GM12875 (cell line): ENCODE results near the gene USF2.

Experiments
- H3K4me3 ChIP-seq: one replicate; pipeline ENCODE4 v1.5.1; 2011; ENCODE audit warnings: low read depth, low read length, control low read depth
- CTCF ChIP-seq: IDR thresholded peaks from 2 replicates; pipeline ENCODE4 v1.5.1; 2011; ENCODE audit warnings: low read depth, mild to moderate bottlenecking, control low read depth, inconsistent platforms, low read length, moderate library complexity, borderline replicate concordance; ENCODE audit not compliant: insufficient read depth

Gene USF2

GRCh38 chr19:35223862-35224505 is 44.8 kb upstream of the USF2 start:
- TF ChIP-seq CTCF: no peak
- no peak overlapping the region for H3K4me3 ChIP-seq

GRCh38 chr19:35224681-35225571 is 43.8 kb upstream of the USF2 start:
- H3K4me3 ChIP-seq: no peak overlapping the region
- TF ChIP-seq CTCF: no peak

GRCh38 chr19:35225951-35226350 is 42.8 kb upstream of the USF2 start:
- H3K4me3 ChIP-seq: no peak overlapping the region
- TF ChIP-seq CTCF: no peak

DNA sequence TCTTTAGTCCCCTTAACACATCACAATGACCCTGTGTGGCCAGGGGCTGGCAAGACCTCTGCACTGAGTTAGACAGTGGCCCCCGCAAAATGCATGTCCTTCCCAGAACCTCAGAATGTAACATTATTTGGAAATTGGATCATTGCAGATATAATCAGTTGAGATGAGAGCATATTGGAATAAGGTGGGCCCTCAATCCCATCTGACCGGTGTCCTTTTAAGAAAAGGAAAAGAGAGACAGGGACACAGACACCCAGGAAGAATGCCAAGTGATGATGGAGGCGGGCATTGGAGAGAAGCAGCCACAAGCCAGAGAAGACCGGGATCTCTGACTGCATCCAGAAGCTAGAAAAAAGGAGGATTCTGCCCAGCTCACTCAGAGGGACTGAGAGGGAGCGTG is 42.0 kb upstream of the USF2 start:
- TF ChIP-seq CTCF: no peak
- H3K4me3 ChIP-seq: no peak overlapping the region

DNA sequence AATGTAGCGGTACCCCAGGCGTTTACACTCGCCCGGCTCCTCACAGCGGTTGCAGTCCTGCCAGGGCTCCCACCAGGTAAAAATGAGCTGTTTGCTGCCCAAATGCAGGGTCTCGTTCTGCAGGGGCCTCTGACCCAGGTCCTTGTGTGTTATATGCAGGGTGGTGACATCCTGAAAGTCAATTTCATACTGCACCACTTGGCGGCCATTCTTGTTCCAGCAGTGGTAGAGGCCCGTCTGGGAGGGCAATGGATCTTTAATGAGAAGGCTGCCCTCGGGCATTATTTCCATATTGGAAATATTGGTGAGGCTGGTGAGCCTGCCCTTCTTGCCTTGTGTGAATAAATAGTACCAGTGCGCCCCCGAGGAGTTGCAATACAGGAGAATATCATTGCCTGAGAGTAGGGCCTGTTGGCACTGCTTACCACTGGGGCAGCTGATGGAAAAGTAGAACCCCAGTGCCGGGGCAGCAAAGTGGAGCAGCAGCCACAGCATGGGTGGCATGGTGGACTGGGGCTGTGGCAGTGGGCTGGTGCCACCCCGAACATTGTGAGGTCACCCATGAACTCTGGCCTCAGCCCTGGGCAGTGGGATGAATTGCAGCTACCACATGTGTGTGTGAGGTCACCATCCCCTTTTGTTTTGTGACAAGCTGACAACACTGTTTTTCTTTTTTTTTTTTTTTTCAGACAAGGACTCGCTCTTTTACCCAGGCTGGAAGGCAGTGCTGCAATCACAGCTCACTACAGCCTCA is 40.4 kb upstream of the USF2 start, which contains the start of gene FAM187B:
FAM187B (minus strand) TSS at position 563 of the 754 bp plus-strand sequence; CDS start at position 504, 59 bp downstream.
- no peak within 1 kb of the TSS for H3K4me3 ChIP-seq
- TF ChIP-seq CTCF: no peak

- no peak for TF ChIP-seq CTCF
Observed at GRCh38 chr19:35229601-35230000, 39.2 kb upstream of the USF2 start.

More at GRCh38 chr19:35229601-35230000, 39.2 kb upstream of the USF2 start:
- no peak overlapping the region for H3K4me3 ChIP-seq
